Aorta (tissue), 5 donors: ENCODE data around the gene SSC4D. TPM values are rescaled to one million over a fixed set of nuclear protein-coding genes. Genes with fewer than 3 reads are reported as not detected.
A peak's percentile ranks its signal among the peaks of the same experiment; 100 is the strongest.

ENCODE experiments used
- ATAC-seq: fragments of 200-7000 bp; cut with Tn5 transposase; one replicate; pipeline ENCODE4 v1.9.1; 2022; ENCODE audit warnings: moderate library complexity; ENCODE audit not compliant: low FRiP score
- DNase-seq, 2 donors: peaks; one replicate each; pipeline ENCODE4 v3.0.0-alpha.2; 2020
- H3K27ac ChIP-seq, 2 donors: one replicate each; pipeline ENCODE4 v1.5.1; 2013; ENCODE audit warnings: low read length in 2 of 2, mild to moderate bottlenecking in 2 of 2, moderate library complexity in 2 of 2, control low read depth in 1 of 2, inconsistent platforms in 1 of 2, low read depth in 1 of 2
- H3K27me3 ChIP-seq, 2 donors: one replicate each; pipeline ENCODE4 v1.6.1; 2013; ENCODE audit warnings: control low read depth in 1 of 2, low read length in 1 of 2, mild to moderate bottlenecking in 1 of 2, moderate library complexity in 1 of 2; ENCODE audit not compliant: insufficient read depth in 2 of 2, control insufficient read depth in 1 of 2
- H3K36me3 ChIP-seq, 2 donors: one replicate each; pipeline ENCODE4 v1.6.1; 2013; ENCODE audit warnings: control low read depth in 1 of 2, low read length in 1 of 2, mild to moderate bottlenecking in 1 of 2; ENCODE audit not compliant: insufficient read depth in 2 of 2, control insufficient read depth in 1 of 2
- H3K4me1 ChIP-seq, 2 donors: one replicate each; pipeline ENCODE4 v1.6.1; 2013; ENCODE audit warnings: low read length in 2 of 2, control low read depth in 1 of 2, mild to moderate bottlenecking in 1 of 2, moderate library complexity in 1 of 2; ENCODE audit not compliant: insufficient read depth in 2 of 2, control insufficient read depth in 1 of 2
- H3K4me3 ChIP-seq, 2 donors: one replicate each; pipeline ENCODE4 v1.5.1; 2013; ENCODE audit warnings: low read length in 2 of 2, control low read depth in 1 of 2, mild to moderate bottlenecking in 1 of 2
- H3K9me3 ChIP-seq: one replicate; pipeline ENCODE4 v1.6.1; 2013; ENCODE audit warnings: mild to moderate bottlenecking, low read length; ENCODE audit not compliant: control insufficient read depth
- WGBS, 2 donors: extraction: QIAGEN DNeasy Blood & Tissue Kit; methylation state at CpG; one replicate each; pipeline ENCODE4 v1.1.7; 2013; 5-methylcytosine and 5-hydroxymethylcytosine counted together
- intact Hi-C, 2 donors: fragments of 100-400 bp; cut with DNase I; formaldehyde crosslinking; loops; one replicate each; pipeline versions ENCODE4 v1.14.2 to v1.15.0; 2022
- polyA plus RNA-seq, 2 donors: library from polyadenylated mRNA; stranded (reverse); fragments of 200-250 nt; gene quantifications; one replicate each; pipeline ENCODE4 v1.2.3, GENCODE V29; 2013
- total RNA-seq, 2 donors: library from RNA; stranded (reverse); fragmentation: NEBNext Ultra II Directional; extraction: Animal tissue kit (Norgen Biotek cat#: 25700); gene quantifications; one replicate each; pipeline ENCODE4 v1.2.1, GENCODE V29; 2021
- donor health status: healthy with polysubstance abuse.
- donor health status: Bipolar disorder and iron deficiency.
- donor health status: DM: no; HTN: no; CAD: no.
- donor health status: DM: no; HTN: no; CAD: no.
- donor health status: DM: yes; HTN: yes; CAD: no.

Gene SSC4D
- total and polyA plus RNA-seq, 4 donors, result 0.13 to 0.58 (median 0.33) TPM; not detected in 1

- Histone ChIP-seq H3K4me3 (no peak overlapping the region), H3K4me1 (peaks cover 0 to 2% of the 10 kb centered on the region in 2 donors), H3K27ac (no peak overlapping the region), H3K9me3 (no peaks in the 10 kb centered on the region), H3K27me3 (no peaks in the 10 kb centered on the region), H3K36me3 (peaks cover 0 to 9% of the 10 kb centered on the region in 2 donors)
- DNase-seq, result no peak
- 77 to 78% methylated on average over 8 of the region's 8 CpGs for WGBS, 2 donors
- no peak for ATAC-seq
- intact Hi-C loops, result no loop called here
Measured at GRCh38 chr7:76346778-76347177, 62.7 kb downstream of the SSC4D start.

GRCh38 chr7:76346097-76346496, 63.4 kb downstream of the SSC4D start:
- Histone ChIP-seq H3K4me3 (no peak overlapping the region), H3K27me3 (no peaks in the 10 kb centered on the region), H3K4me1 (peaks cover 0 to 2% of the 10 kb centered on the region in 2 donors), H3K36me3 (peaks cover 0 to 9% of the 10 kb centered on the region in 2 donors), H3K27ac (peak overlapping the region in 1 of 2 donors; percentile 10), H3K9me3 (no peaks in the 10 kb centered on the region)
- ATAC-seq (no peak), DNase-seq (no peak)
- intact Hi-C loops, result no loop called here
- 89% methylated on average over 6 of the region's 6 CpGs for WGBS, 2 donors

GRCh38 chr7:76343931-76344321, 65.6 kb downstream of the SSC4D start:
- intact Hi-C loops, result no loop called here
- DNase-seq (no peak), ATAC-seq (no peak)
- 96% methylated on average over 6 of the region's 6 CpGs for whole genome bisulfite sequencing, 2 donors
- Histone ChIP-seq H3K4me1 (peaks cover 0 to 2% of the 10 kb centered on the region in 2 donors), H3K27me3 (no peaks in the 10 kb centered on the region), H3K27ac (no peak overlapping the region), H3K36me3 (peaks cover 0 to 9% of the 10 kb centered on the region in 2 donors), H3K4me3 (no peak overlapping the region), H3K9me3 (no peaks in the 10 kb centered on the region)

GRCh38 chr7:76343294-76343930, 66.1 kb downstream of the SSC4D start:
- peak overlapping the region in 1 of 2 donors; percentile 15 for H3K27ac ChIP-seq
- intact Hi-C loops, result no loop called here
- H3K4me1 ChIP-seq, result peaks cover 0 to 4% of the 10 kb centered on the region in 2 donors
- H3K36me3 ChIP-seq, result peaks cover 0 to 9% of the 10 kb centered on the region in 2 donors
- no peak overlapping the region for H3K4me3 ChIP-seq
- ATAC-seq (no peak), DNase-seq (no peak)
- 89 to 93% methylated on average over 6 of the region's 6 CpGs for WGBS, 2 donors
- no peaks in the 10 kb centered on the region for H3K27me3 ChIP-seq
- no peaks in the 10 kb centered on the region for H3K9me3 ChIP-seq

GRCh38 chr7:76342222-76342621, 67.3 kb downstream of the SSC4D start:
- H3K27ac ChIP-seq, result peak overlapping the region in 1 of 2 donors; percentile 34
- DNase-seq, result no peak
- no peaks in the 10 kb centered on the region for H3K27me3 ChIP-seq
- intact Hi-C loops, result no loop called here
- H3K4me3 ChIP-seq, result no peak overlapping the region
- peaks cover 0 to 9% of the 10 kb centered on the region in 2 donors for H3K36me3 ChIP-seq
- 85 to 90% methylated on average over 5 of the region's 5 CpGs for WGBS, 2 donors
- H3K4me1 ChIP-seq, result peaks cover 0 to 10% of the 10 kb centered on the region in 2 donors
- no peaks in the 10 kb centered on the region for H3K9me3 ChIP-seq
- ATAC-seq, result no peak

- Histone ChIP-seq H3K27me3 (no peaks in the 10 kb centered on the region), H3K4me3 (no peak overlapping the region), H3K36me3 (peaks cover 0 to 2% of the 10 kb centered on the region in 2 donors), H3K9me3 (no peaks in the 10 kb centered on the region), H3K4me1 (peaks cover 0 to 11% of the 10 kb centered on the region in 2 donors), H3K27ac (peak overlapping the region in 1 of 2 donors; percentile 95)
- 29 to 44% methylated on average over 3 of the region's 3 CpGs for WGBS, 2 donors
- peak; percentile 61 for ATAC-seq
- no peak for DNase-seq
- intact Hi-C loops, result no loop called here
Measured at GRCh38 chr7:76340617-76341131, 68.8 kb downstream of the SSC4D start.

Other genes with a start within 250 kb of the SSC4D start
- gene SRRM3, start 207.8 kb downstream of the SSC4D start, total RNA-seq, result 1 to 10 TPM; 3.0 to 5.9 TPM
- gene SRRM3, start 207.8 kb downstream of the SSC4D start, polyA plus RNA-seq, result 1 to 10 TPM; 3.8 to 7.4 TPM
- 1,000 to 10,000 TPM; 1,225 to 2,295 TPM for gene HSPB1, start 107.0 kb downstream of the SSC4D start, total RNA-seq
- gene HSPB1, start 107.0 kb downstream of the SSC4D start, polyA plus RNA-seq, result 1,000 to 10,000 TPM in 1 of 2 donors, 100 to 1,000 TPM in 1; 742 to 1,817 TPM
- gene YWHAG, start 50.7 kb downstream of the SSC4D start, total RNA-seq, result 100 to 1,000 TPM; 104 to 121 TPM
- 10 to 100 TPM; 40.0 to 58.2 TPM for gene YWHAG, start 50.7 kb downstream of the SSC4D start, polyA plus RNA-seq
- 1 to 10 TPM; 1.5 to 2.0 TPM for gene ZP3, start 15.3 kb upstream of the SSC4D start, total RNA-seq
- 1 to 10 TPM in 1 of 2 donors, under 1 TPM in 1; 0.38 to 3.2 TPM for gene ZP3, start 15.3 kb upstream of the SSC4D start, polyA plus RNA-seq
- gene DTX2, start 52.0 kb upstream of the SSC4D start, total RNA-seq, result 10 to 100 TPM; 23.7 to 40.9 TPM
- 10 to 100 TPM; 10.4 to 14.4 TPM for gene DTX2, start 52.0 kb upstream of the SSC4D start, polyA plus RNA-seq
- 1 to 10 TPM; 1.6 to 1.7 TPM for gene UPK3B, start 100.9 kb upstream of the SSC4D start, total RNA-seq
- 1 to 10 TPM in 1 of 2 donors, not detected in 1; 1.3 TPM for gene UPK3B, start 100.9 kb upstream of the SSC4D start, polyA plus RNA-seq
- gene SPDYE16, start 133.6 kb upstream of the SSC4D start, total RNA-seq, result under 1 TPM; 0.16 to 0.48 TPM
- under 1 TPM in 1 of 2 donors, not detected in 1; 0.61 TPM for gene SPDYE16, start 133.6 kb upstream of the SSC4D start, polyA plus RNA-seq
- 10 to 100 TPM in 1 of 2 donors, 1 to 10 TPM in 1; 8.1 to 13.1 TPM for gene POMZP3, start 217.6 kb upstream of the SSC4D start, total RNA-seq
- 10 to 100 TPM; 11.4 to 13.4 TPM for gene POMZP3, start 217.6 kb upstream of the SSC4D start, polyA plus RNA-seq